GM23338 (cell line): ENCODE results near the gene FTCDNL1. TPM values are rescaled to one million over a fixed set of nuclear protein-coding genes. Genes with fewer than 3 reads are reported as not detected.

ENCODE experiments used
- ATAC-seq: fragments of 200-7000 bp; cut with Tn5 transposase; 3 replicates; pipeline ENCODE4 v1.9.1; 2020
- DNase-seq: peaks from one replicate; pipeline ENCODE4 v3.0.0-alpha.2; 2015; ENCODE audit warnings: low spot score
- H2AFZ ChIP-seq: fragments of 200-600 bp; sonication (generic); 2 replicates; pipeline ENCODE4 v1.8.0; 2016; ENCODE audit warnings: antibody characterized with exemption, mild to moderate bottlenecking, moderate library complexity
- H3F3A ChIP-seq: fragments of 200-600 bp; sonication (generic); replicated peaks from 2 replicates; pipeline ENCODE4 v1.8.0; 2017; ENCODE audit warnings: antibody characterized with exemption, mixed run types, low read depth
- H3K27ac ChIP-seq: fragments of 200-600 bp; sonication (generic); 2 replicates; pipeline ENCODE4 v1.6.1; 2016; ENCODE audit warnings: low read depth
- H3K27me3 ChIP-seq: fragments of 200-600 bp; sonication (generic); 2 replicates; pipeline ENCODE4 v1.8.0; 2016; ENCODE audit warnings: mild to moderate bottlenecking, mixed run types, moderate library complexity; ENCODE audit not compliant: insufficient read depth
- H3K36me3 ChIP-seq: fragments of 200-600 bp; sonication (generic); 2 replicates; pipeline ENCODE4 v1.8.0; 2016; ENCODE audit warnings: mild to moderate bottlenecking; ENCODE audit not compliant: insufficient read depth
- H3K4me1 ChIP-seq: fragments of 200-600 bp; sonication (generic); 2 replicates; pipeline ENCODE4 v1.8.0; 2016; ENCODE audit warnings: mild to moderate bottlenecking, moderate library complexity; ENCODE audit not compliant: insufficient read depth
- H3K4me2 ChIP-seq: fragments of 200-600 bp; sonication (generic); 2 replicates; pipeline ENCODE4 v1.7.1; 2017; ENCODE audit warnings: mixed run types
- H3K4me3 ChIP-seq: fragments of 200-600 bp; sonication (generic); 2 replicates; pipeline ENCODE4 v1.6.1; 2016; ENCODE audit warnings: mixed run types
- H3K79me2 ChIP-seq: fragments of 200-600 bp; sonication (generic); replicated peaks from 2 replicates; pipeline ENCODE4 v1.8.0; 2017; ENCODE audit warnings: mild to moderate bottlenecking; ENCODE audit not compliant: insufficient read depth
- H3K9me2 ChIP-seq: fragments of 200-600 bp; sonication (generic); 2 replicates; pipeline ENCODE4 v1.8.0; 2017; ENCODE audit not compliant: insufficient read depth
- H4K20me1 ChIP-seq: fragments of 200-600 bp; sonication (generic); replicated peaks from 2 replicates; pipeline ENCODE4 v1.8.0; 2017; ENCODE audit warnings: mild to moderate bottlenecking; ENCODE audit not compliant: insufficient read depth
- H3K27ac Mint-ChIP-seq: 2 replicates; pipeline ENCODE4 v1.8.0; 2020; ENCODE audit warnings: inconsistent platforms, mild to moderate bottlenecking, moderate library complexity, mixed read lengths
- H3K27me3 Mint-ChIP-seq: 3 replicates; pipeline ENCODE4 v1.8.0; 2022; ENCODE audit warnings: low read depth, mild to moderate bottlenecking, moderate library complexity, mixed read lengths, inconsistent platforms; ENCODE audit not compliant: insufficient read depth, poor library complexity
- H3K36me3 Mint-ChIP-seq: 3 replicates; pipeline ENCODE4 v1.8.0; 2021; ENCODE audit warnings: low read depth, mild to moderate bottlenecking, inconsistent platforms, moderate library complexity, mixed read lengths
- H3K4me1 Mint-ChIP-seq: 3 replicates; pipeline ENCODE4 v1.8.0; 2020; ENCODE audit warnings: mild to moderate bottlenecking, inconsistent platforms, mixed read lengths
- H3K4me3 Mint-ChIP-seq: 3 replicates; pipeline ENCODE4 v1.8.0; 2021; ENCODE audit warnings: moderate library complexity, mild to moderate bottlenecking, inconsistent platforms, mixed read lengths
- H3K9me3 Mint-ChIP-seq: 3 replicates; pipeline ENCODE4 v1.8.0; 2020; ENCODE audit warnings: moderate library complexity, mild to moderate bottlenecking, inconsistent platforms, mixed read lengths
- CREB1 ChIP-seq: fragments of 250-450 bp; sonication (Bioruptor Pico); IDR thresholded peaks from 2 replicates; pipeline ENCODE4 v1.5.0; 2020; ENCODE audit warnings: low read depth, mild to moderate bottlenecking, moderate library complexity
- EZH2 ChIP-seq: fragments of 200-600 bp; sonication (generic); IDR thresholded peaks from one replicate; pipeline ENCODE4 v1.8.0; 2017; ENCODE audit warnings: antibody characterized with exemption, mild to moderate bottlenecking, low read depth; ENCODE audit not compliant: unreplicated experiment
- NANOG ChIP-seq: IDR thresholded peaks from 2 replicates; pipeline ENCODE4 v1.6.1; 2016; ENCODE audit warnings: antibody characterized with exemption, borderline replicate concordance
- POLR2AphosphoS5 ChIP-seq: IDR thresholded peaks from 2 replicates; pipeline ENCODE4 v1.6.1; 2016; ENCODE audit warnings: antibody characterized with exemption, low read depth
- STAT1 ChIP-seq: IDR thresholded peaks from one replicate; pipeline ENCODE4 v1.6.1; 2016; ENCODE audit warnings: antibody characterized with exemption; ENCODE audit not compliant: unreplicated experiment
- ZNF114 ChIP-seq: fragments of 250-450 bp; sonication (Bioruptor Pico); IDR thresholded peaks from 2 replicates; pipeline ENCODE4 v1.5.0; 2020; ENCODE audit warnings: mild to moderate bottlenecking, moderate library complexity
- ZNF331 ChIP-seq: fragments of 250-450 bp; sonication (Bioruptor Pico); IDR thresholded peaks from 2 replicates; pipeline ENCODE4 v1.5.0; 2020; ENCODE audit warnings: low read depth, mild to moderate bottlenecking, moderate library complexity
- polyA plus RNA-seq: library from polyadenylated mRNA; unstranded; fragments of >200 nt; fragmentation: Nextera tagmentation; extraction: Ambion mirVana; gene quantifications from 2 replicates; pipeline ENCODE4 v1.2.1, GENCODE V29; 2016
- total RNA-seq: library from RNA; depleted of rRNA; stranded (reverse); fragments of >200 nt; shearing (Covaris generic); gene quantifications from 2 replicates; pipeline ENCODE4 v1.2.3, GENCODE V29; 2014
- TF ChIP-seq, protein P1 (sequence below), 2 experiments: fragments of 200-600 bp in 1 of 2; sonication (generic) in 1 of 2; conservative IDR thresholded peaks; 2 replicates each; pipeline versions ENCODE4 v1.5.1 to v1.6.1; 2016 to 2017; ENCODE audit warnings: antibody characterized with exemption in 2 of 2, low read depth in 2 of 2, mild to moderate bottlenecking in 2 of 2, moderate library complexity in 1 of 2
- TF ChIP-seq, protein P2 (sequence below): fragments of 250-450 bp; sonication (Bioruptor Pico); IDR thresholded peaks from 2 replicates; pipeline ENCODE4 v1.5.0; 2020; ENCODE audit warnings: mild to moderate bottlenecking, moderate library complexity
- TF ChIP-seq, protein P3 (sequence below): IDR thresholded peaks from one replicate; pipeline ENCODE4 v1.6.1; 2018; ENCODE audit warnings: antibody characterized with exemption; ENCODE audit not compliant: unreplicated experiment

FTCDNL1 gene
- total and polyA plus RNA-seq, 2 experiments from 2014 or later = 1.7 to 2.0 TPM

DNA sequence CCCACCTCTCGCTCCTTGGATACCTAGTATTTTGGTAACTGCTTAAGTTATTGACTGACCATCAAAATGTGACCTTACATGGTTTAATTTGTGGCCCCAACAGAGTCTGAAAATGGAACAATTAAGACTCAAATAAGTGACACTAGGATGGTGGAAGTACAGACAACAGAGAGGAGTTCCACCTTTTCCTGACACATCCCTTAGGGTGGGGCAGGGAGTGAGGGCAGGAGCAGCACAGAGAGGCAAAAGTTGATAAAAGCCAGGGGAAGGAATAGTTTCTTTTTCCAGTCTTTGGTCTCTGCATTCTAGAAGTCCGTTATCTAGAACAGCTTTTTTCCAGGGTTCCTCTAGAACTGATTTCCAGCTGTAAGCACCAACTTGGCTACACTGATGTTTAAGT, 32.2 kb downstream of the FTCDNL1 start:
- no peaks in the 10 kb centered on the region for H3K36me3 ChIP-seq
- H2AFZ ChIP-seq = peak overlapping the region; percentile 39; the same call in 1 of the 2 replicates
- TF ChIP-seq, protein P1, sequence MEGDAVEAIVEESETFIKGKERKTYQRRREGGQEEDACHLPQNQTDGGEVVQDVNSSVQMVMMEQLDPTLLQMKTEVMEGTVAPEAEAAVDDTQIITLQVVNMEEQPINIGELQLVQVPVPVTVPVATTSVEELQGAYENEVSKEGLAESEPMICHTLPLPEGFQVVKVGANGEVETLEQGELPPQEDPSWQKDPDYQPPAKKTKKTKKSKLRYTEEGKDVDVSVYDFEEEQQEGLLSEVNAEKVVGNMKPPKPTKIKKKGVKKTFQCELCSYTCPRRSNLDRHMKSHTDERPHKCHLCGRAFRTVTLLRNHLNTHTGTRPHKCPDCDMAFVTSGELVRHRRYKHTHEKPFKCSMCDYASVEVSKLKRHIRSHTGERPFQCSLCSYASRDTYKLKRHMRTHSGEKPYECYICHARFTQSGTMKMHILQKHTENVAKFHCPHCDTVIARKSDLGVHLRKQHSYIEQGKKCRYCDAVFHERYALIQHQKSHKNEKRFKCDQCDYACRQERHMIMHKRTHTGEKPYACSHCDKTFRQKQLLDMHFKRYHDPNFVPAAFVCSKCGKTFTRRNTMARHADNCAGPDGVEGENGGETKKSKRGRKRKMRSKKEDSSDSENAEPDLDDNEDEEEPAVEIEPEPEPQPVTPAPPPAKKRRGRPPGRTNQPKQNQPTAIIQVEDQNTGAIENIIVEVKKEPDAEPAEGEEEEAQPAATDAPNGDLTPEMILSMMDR (conservative IDR thresholded peaks at IDR 0.05; ENCODE audit: low read depth in 2 of 2) = no peak
- TF ChIP-seq CREB1 (CRISPR knock-in tag) (no peak), STAT1 (no peak)
- H3K9me3 Mint-ChIP-seq = no peaks in the 10 kb centered on the region
- no peaks in the 10 kb centered on the region for H3K9me2 ChIP-seq
- H4K20me1 ChIP-seq = no peaks in the 10 kb centered on the region
- H3K4me1 Mint-ChIP-seq = peaks cover 4% of the 10 kb centered on the region; the same call in 1 of the 3 replicates
- no peak overlapping the region for H3K4me3 Mint-ChIP-seq
- H3K4me1 ChIP-seq = no peaks in the 10 kb centered on the region
- no peak overlapping the region for H3K4me3 ChIP-seq
- no peak for DNase-seq
- no peak overlapping the region for H3K27ac Mint-ChIP-seq
- H3K4me2 ChIP-seq = no peak overlapping the region
- H3F3A ChIP-seq = no peaks in the 10 kb centered on the region
- H3K36me3 Mint-ChIP-seq = no peaks in the 10 kb centered on the region
- ATAC-seq = no peak
- H3K79me2 ChIP-seq = no peaks in the 10 kb centered on the region
- no peaks in the 10 kb centered on the region for H3K27me3 ChIP-seq
- H3K27ac ChIP-seq = no peak overlapping the region
- H3K27me3 Mint-ChIP-seq = peaks cover 3% of the 10 kb centered on the region

DNA sequence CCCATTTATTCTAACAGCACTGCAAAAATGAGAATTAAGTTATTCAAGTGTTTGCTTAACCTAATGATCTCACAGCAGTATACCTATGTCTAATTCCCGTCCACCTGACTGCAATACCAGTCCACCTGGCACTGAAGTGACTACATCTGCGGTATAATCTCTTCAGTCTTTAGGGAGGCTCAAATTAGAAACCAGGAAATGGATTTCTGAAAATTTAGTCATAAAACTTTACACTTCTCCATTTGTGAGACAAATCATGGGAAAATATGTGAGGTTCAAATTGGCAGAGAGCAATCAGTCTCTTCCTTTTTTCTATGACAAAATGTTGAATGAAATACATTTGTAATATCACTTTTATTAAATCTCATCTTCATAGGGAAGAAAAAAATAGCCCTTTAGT, 33.0 kb downstream of the FTCDNL1 start:
- ATAC-seq = no peak
- TF ChIP-seq ZNF114 (no peak), POLR2AphosphoS5 (no peak), ZNF331 (no peak), NANOG (no peak), EZH2 (no peak)
- TF ChIP-seq, protein P2, sequence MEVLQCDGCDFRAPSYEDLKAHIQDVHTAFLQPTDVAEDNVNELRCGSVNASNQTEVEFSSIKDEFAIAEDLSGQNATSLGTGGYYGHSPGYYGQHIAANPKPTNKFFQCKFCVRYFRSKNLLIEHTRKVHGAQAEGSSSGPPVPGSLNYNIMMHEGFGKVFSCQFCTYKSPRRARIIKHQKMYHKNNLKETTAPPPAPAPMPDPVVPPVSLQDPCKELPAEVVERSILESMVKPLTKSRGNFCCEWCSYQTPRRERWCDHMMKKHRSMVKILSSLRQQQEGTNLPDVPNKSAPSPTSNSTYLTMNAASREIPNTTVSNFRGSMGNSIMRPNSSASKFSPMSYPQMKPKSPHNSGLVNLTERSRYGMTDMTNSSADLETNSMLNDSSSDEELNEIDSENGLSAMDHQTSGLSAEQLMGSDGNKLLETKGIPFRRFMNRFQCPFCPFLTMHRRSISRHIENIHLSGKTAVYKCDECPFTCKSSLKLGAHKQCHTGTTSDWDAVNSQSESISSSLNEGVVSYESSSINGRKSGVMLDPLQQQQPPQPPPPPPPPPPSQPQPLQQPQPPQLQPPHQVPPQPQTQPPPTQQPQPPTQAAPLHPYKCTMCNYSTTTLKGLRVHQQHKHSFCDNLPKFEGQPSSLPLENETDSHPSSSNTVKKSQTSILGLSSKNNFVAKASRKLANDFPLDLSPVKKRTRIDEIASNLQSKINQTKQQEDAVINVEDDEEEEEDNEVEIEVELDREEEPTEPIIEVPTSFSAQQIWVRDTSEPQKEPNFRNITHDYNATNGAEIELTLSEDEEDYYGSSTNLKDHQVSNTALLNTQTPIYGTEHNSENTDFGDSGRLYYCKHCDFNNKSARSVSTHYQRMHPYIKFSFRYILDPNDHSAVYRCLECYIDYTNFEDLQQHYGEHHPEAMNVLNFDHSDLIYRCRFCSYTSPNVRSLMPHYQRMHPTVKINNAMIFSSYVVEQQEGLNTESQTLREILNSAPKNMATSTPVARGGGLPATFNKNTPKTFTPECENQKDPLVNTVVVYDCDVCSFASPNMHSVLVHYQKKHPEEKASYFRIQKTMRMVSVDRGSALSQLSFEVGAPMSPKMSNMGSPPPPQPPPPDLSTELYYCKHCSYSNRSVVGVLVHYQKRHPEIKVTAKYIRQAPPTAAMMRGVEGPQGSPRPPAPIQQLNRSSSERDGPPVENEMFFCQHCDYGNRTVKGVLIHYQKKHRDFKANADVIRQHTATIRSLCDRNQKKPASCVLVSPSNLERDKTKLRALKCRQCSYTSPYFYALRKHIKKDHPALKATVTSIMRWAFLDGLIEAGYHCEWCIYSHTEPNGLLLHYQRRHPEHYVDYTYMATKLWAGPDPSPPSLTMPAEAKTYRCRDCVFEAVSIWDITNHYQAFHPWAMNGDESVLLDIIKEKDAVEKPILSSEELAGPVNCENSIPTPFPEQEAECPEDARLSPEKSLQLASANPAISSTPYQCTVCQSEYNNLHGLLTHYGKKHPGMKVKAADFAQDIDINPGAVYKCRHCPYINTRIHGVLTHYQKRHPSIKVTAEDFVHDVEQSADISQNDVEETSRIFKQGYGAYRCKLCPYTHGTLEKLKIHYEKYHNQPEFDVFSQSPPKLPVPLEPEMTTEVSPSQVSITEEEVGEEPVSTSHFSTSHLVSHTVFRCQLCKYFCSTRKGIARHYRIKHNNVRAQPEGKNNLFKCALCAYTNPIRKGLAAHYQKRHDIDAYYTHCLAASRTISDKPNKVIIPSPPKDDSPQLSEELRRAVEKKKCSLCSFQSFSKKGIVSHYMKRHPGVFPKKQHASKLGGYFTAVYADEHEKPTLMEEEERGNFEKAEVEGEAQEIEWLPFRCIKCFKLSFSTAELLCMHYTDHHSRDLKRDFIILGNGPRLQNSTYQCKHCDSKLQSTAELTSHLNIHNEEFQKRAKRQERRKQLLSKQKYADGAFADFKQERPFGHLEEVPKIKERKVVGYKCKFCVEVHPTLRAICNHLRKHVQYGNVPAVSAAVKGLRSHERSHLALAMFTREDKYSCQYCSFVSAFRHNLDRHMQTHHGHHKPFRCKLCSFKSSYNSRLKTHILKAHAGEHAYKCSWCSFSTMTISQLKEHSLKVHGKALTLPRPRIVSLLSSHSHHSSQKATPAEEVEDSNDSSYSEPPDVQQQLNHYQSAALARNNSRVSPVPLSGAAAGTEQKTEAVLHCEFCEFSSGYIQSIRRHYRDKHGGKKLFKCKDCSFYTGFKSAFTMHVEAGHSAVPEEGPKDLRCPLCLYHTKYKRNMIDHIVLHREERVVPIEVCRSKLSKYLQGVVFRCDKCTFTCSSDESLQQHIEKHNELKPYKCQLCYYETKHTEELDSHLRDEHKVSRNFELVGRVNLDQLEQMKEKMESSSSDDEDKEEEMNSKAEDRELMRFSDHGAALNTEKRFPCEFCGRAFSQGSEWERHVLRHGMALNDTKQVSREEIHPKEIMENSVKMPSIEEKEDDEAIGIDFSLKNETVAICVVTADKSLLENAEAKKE (CRISPR knock-in tag) = no peak
- TF ChIP-seq, protein P3, sequence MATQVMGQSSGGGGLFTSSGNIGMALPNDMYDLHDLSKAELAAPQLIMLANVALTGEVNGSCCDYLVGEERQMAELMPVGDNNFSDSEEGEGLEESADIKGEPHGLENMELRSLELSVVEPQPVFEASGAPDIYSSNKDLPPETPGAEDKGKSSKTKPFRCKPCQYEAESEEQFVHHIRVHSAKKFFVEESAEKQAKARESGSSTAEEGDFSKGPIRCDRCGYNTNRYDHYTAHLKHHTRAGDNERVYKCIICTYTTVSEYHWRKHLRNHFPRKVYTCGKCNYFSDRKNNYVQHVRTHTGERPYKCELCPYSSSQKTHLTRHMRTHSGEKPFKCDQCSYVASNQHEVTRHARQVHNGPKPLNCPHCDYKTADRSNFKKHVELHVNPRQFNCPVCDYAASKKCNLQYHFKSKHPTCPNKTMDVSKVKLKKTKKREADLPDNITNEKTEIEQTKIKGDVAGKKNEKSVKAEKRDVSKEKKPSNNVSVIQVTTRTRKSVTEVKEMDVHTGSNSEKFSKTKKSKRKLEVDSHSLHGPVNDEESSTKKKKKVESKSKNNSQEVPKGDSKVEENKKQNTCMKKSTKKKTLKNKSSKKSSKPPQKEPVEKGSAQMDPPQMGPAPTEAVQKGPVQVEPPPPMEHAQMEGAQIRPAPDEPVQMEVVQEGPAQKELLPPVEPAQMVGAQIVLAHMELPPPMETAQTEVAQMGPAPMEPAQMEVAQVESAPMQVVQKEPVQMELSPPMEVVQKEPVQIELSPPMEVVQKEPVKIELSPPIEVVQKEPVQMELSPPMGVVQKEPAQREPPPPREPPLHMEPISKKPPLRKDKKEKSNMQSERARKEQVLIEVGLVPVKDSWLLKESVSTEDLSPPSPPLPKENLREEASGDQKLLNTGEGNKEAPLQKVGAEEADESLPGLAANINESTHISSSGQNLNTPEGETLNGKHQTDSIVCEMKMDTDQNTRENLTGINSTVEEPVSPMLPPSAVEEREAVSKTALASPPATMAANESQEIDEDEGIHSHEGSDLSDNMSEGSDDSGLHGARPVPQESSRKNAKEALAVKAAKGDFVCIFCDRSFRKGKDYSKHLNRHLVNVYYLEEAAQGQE = no peak

More for the DNA sequence above, 33.0 kb downstream of the FTCDNL1 start:
- Histone ChIP-seq H3F3A (no peaks in the 10 kb centered on the region), H3K27ac (no peak overlapping the region), H3K4me3 (no peak overlapping the region), H3K79me2 (no peaks in the 10 kb centered on the region), H3K4me2 (no peak overlapping the region), H2AFZ (no peak overlapping the region), H4K20me1 (no peaks in the 10 kb centered on the region), H3K36me3 (no peaks in the 10 kb centered on the region), H3K4me1 (no peaks in the 10 kb centered on the region), H3K27me3 (no peaks in the 10 kb centered on the region), H3K9me2 (no peaks in the 10 kb centered on the region)
- no peak for DNase-seq
- peaks cover 3% of the 10 kb centered on the region for H3K27me3 Mint-ChIP-seq
- H3K27ac Mint-ChIP-seq = no peak overlapping the region
- H3K4me3 Mint-ChIP-seq = no peak overlapping the region
- peaks cover 4% of the 10 kb centered on the region; the same call in 1 of the 3 replicates for H3K4me1 Mint-ChIP-seq
- H3K9me3 Mint-ChIP-seq = no peaks in the 10 kb centered on the region
- no peaks in the 10 kb centered on the region for H3K36me3 Mint-ChIP-seq
